Endodermal cell (in vitro differentiated cells): Measurements from ENCODE around the gene ABCC1. TPM values are rescaled to one million over a fixed set of nuclear protein-coding genes. Genes with fewer than 3 reads are reported as not detected.
"Not testable (repeated sequence)": the region's sequence is repeated elsewhere in the genome, so short reads cannot be mapped to it uniquely, and the experiment has no call there.

ENCODE experiments used
- DNase-seq: peaks from one replicate; pipeline ENCODE4 v3.0.0-alpha.2; 2017
- H3K27ac ChIP-seq: 2 replicates; pipeline ENCODE4 v1.5.1; 2013; ENCODE audit warnings: mild to moderate bottlenecking, low read depth, low read length, moderate library complexity
- H3K27me3 ChIP-seq: 2 replicates; pipeline ENCODE4 v1.6.1; 2013; ENCODE audit warnings: mild to moderate bottlenecking, low read length, moderate library complexity; ENCODE audit not compliant: insufficient read depth, control insufficient read depth, poor library complexity, severe bottlenecking
- H3K36me3 ChIP-seq: 2 replicates; pipeline ENCODE4 v1.7.0; 2013; ENCODE audit warnings: mild to moderate bottlenecking, low read length, moderate library complexity; ENCODE audit not compliant: control insufficient read depth, insufficient read depth
- H3K4me1 ChIP-seq: one replicate; pipeline ENCODE4 v1.7.0; 2013; ENCODE audit warnings: low read length; ENCODE audit not compliant: control insufficient read depth, insufficient read depth
- H3K4me3 ChIP-seq: 2 replicates; pipeline ENCODE4 v1.5.1; 2013; ENCODE audit warnings: mild to moderate bottlenecking, low read length, moderate library complexity
- H3K9ac ChIP-seq: 2 replicates; pipeline ENCODE4 v1.6.1; 2013; ENCODE audit warnings: mild to moderate bottlenecking, low read length, moderate library complexity; ENCODE audit not compliant: poor library complexity, severe bottlenecking; ENCODE audit errors: extremely low read depth
- H3K9me3 ChIP-seq: 2 replicates; pipeline ENCODE4 v1.6.1; 2013; ENCODE audit warnings: mild to moderate bottlenecking, low read length, moderate library complexity; ENCODE audit not compliant: control insufficient read depth
- H3K27ac Mint-ChIP-seq: 2 replicates; pipeline ENCODE4 v1.8.0; 2020; ENCODE audit warnings: mixed read lengths
- H3K27me3 Mint-ChIP-seq: 2 replicates; pipeline ENCODE4 v1.8.0; 2021; ENCODE audit warnings: mild to moderate bottlenecking, mixed read lengths; ENCODE audit not compliant: insufficient read depth
- H3K36me3 Mint-ChIP-seq: 2 replicates; pipeline ENCODE4 v1.8.0; 2020; ENCODE audit warnings: low read depth, mixed read lengths
- H3K4me1 Mint-ChIP-seq: 2 replicates; pipeline ENCODE4 v1.8.0; 2020; ENCODE audit warnings: mixed read lengths
- H3K4me3 Mint-ChIP-seq: 2 replicates; pipeline ENCODE4 v1.8.0; 2020; ENCODE audit warnings: mild to moderate bottlenecking, moderate library complexity, mixed read lengths
- H3K9me3 Mint-ChIP-seq: 2 replicates; pipeline ENCODE4 v1.8.0; 2020; ENCODE audit warnings: mild to moderate bottlenecking, mixed read lengths
- CTCF ChIP-seq: fragments of 200-600 bp; sonication (generic); conservative IDR thresholded peaks from 2 replicates; pipeline ENCODE4 v1.5.0; 2021; ENCODE audit warnings: antibody characterized with exemption, mild to moderate bottlenecking
- WGBS, 2 experiments: methylation state at CpG; one replicate each; pipeline versions ENCODE4 v1.1.5 to v1.1.7; 2013; ENCODE audit warnings: missing lambda C conversion rate in 2 of 2, mixed read lengths in 1 of 2; ENCODE audit not compliant: insufficient coverage in 1 of 2, insufficient read length in 1 of 2; 5-methylcytosine and 5-hydroxymethylcytosine counted together
- total RNA-seq, 2 donors: library from RNA; stranded (reverse); fragmentation: NEBNext Ultra II Directional in 1 of 2; extraction: Animal tissue kit (Norgen Biotek cat#: 25700) in 1 of 2; gene quantifications; 2 replicates in 1 of 2; 3 replicates in 1 of 2; pipeline ENCODE4 v1.2.1, GENCODE V29; 2021

The ABCC1 gene
- total RNA-seq, 2 donors from 2014 or later = 47.1 to 51.2 TPM

GRCh38 chr16:15933781-15934180, 15.6 kb upstream of the ABCC1 start:
- WGBS, 2 experiments = 87 to 90% methylated on average over 2 to 4 of the region's 4 CpGs
- Histone ChIP-seq H3K4me3 (no peak overlapping the region), H3K9me3 (no peaks in the 10 kb centered on the region), H3K4me1 (no peaks in the 10 kb centered on the region), H3K27me3 (no peaks in the 10 kb centered on the region), H3K36me3 (no peaks in the 10 kb centered on the region), H3K9ac (no peak overlapping the region), H3K27ac (no peak overlapping the region)
- Mint-ChIP-seq H3K4me3 (no peak overlapping the region), H3K27me3 (no peaks in the 10 kb centered on the region), H3K36me3 (no peaks in the 10 kb centered on the region), H3K4me1 (no peaks in the 10 kb centered on the region), H3K27ac (no peak overlapping the region), H3K9me3 (no peaks in the 10 kb centered on the region)
- no peak for TF ChIP-seq CTCF
- no peak for DNase-seq

DNA sequence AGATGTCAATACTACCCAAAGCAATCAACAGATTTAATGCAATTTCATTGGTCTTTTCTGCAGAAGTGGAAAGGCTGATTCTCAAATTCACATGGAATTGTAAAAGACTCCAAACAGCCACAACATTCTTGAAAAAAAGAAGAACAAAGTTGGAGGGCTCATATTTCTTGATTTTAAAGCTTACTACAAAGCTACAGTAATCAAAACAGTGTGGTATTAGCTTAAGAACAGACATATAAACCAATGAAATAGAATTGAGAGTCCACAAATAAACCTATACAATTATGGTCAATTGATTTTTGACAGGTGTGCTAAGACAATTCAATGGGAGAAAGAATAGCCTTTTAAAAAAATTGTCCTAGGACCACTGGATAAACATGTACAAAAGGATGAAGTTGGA, 14.4 kb upstream of the ABCC1 start:
- Histone ChIP-seq H3K4me3 (no peak overlapping the region), H3K27ac (no peak overlapping the region), H3K4me1 (no peaks in the 10 kb centered on the region), H3K27me3 (no peaks in the 10 kb centered on the region), H3K9me3 (no peaks in the 10 kb centered on the region), H3K36me3 (no peaks in the 10 kb centered on the region), H3K9ac (no peak overlapping the region)
- no peak for DNase-seq
- no peak overlapping the region for H3K27ac Mint-ChIP-seq
- H3K27me3 Mint-ChIP-seq = no peaks in the 10 kb centered on the region
- H3K9me3 Mint-ChIP-seq = no peaks in the 10 kb centered on the region
- no peaks in the 10 kb centered on the region for H3K36me3 Mint-ChIP-seq
- no peak overlapping the region for H3K4me3 Mint-ChIP-seq
- H3K4me1 Mint-ChIP-seq = no peaks in the 10 kb centered on the region
- no peak for TF ChIP-seq CTCF

DNA sequence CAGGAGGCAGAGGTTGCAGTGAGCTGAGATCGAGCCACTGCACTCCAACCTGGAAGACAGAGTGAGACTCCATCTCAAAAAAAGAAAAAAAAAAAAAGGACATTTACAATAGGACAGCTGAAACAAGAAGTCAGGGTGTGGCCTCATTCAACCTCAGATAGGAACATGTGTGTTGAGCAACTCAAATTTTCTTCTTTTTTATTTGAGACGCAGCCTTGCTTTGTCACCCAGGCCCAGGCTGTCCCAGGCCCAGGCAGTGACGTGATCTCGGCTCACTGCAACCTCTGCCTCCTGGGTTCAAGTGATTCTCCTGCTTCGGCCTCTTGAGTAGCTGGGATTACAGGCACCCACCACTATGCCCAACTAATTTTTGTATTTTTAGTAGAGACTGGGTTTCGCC, 12.6 kb upstream of the ABCC1 start:
- DNase-seq, H3K27me3 Mint-ChIP-seq, H3K4me1 ChIP-seq, H3K27ac ChIP-seq, H3K36me3 ChIP-seq, H3K4me3 ChIP-seq, H3K4me3 Mint-ChIP-seq, H3K9me3 Mint-ChIP-seq, H3K27ac Mint-ChIP-seq, H3K4me1 Mint-ChIP-seq, H3K36me3 Mint-ChIP-seq, H3K9ac ChIP-seq, H3K9me3 ChIP-seq, H3K27me3 ChIP-seq: not testable (repeated sequence)
- WGBS, 2 experiments = 88 to 96% methylated on average over 5 to 6 of the region's 6 CpGs

DNA sequence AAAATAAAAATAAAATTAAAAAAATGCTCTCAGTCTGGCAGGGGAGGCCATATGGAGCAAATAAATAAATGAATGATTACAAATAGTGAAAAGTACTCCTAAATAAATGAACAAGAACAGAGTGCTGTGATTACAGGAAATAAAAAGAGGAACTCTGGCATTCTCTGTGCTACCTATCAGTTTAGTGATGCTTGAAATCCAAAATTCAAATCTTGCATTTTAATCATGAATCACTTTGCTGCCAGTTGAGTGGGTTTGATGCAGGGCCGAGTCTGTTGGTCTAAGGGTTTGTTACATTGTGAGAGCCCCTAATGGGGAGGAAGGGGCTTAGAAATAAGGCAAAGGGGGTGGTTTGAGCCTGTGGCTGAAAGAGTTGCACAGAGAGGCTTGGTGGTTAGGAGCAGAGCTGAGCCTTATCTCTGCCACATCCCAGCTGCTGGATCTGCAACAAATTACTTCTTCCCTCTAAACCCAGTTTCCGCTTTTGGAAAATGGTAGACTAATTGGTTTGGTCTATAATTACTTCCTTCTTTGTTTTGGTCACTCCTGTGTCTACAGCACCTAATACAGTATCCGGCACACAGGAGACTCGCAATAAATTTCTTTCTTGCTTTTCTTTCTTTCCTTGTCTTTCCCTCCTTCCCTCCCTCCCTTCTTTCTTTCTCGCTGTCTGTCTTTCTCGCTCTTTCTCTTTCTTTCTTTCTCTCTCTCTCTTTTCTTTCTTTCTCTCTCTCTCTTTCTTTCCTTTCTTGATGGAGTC, 6.3 kb upstream of the ABCC1 start:
- no peaks in the 10 kb centered on the region for H3K9me3 Mint-ChIP-seq
- H3K36me3 ChIP-seq = no peaks in the 10 kb centered on the region
- no peaks in the 10 kb centered on the region for H3K27me3 Mint-ChIP-seq
- H3K4me1 ChIP-seq = no peaks in the 10 kb centered on the region
- H3K4me3 Mint-ChIP-seq = no peak overlapping the region
- no peaks in the 10 kb centered on the region for H3K4me1 Mint-ChIP-seq
- DNase-seq = no peak
- no peak overlapping the region for H3K9ac ChIP-seq
- 91 to 100% methylated on average over 4 to 6 of the region's 6 CpGs for WGBS, 2 experiments
- no peaks in the 10 kb centered on the region for H3K36me3 Mint-ChIP-seq
- no peak overlapping the region for H3K4me3 ChIP-seq
- no peak overlapping the region for H3K27ac Mint-ChIP-seq
- H3K9me3 ChIP-seq = no peaks in the 10 kb centered on the region
- no peak for TF ChIP-seq CTCF
- H3K27ac ChIP-seq = no peak overlapping the region
- H3K27me3 ChIP-seq = no peaks in the 10 kb centered on the region
